Measurements from ENCODE around the gene SFTA2. TPM values are rescaled to one million over a fixed set of nuclear protein-coding genes. Genes with fewer than 3 reads are reported as not detected.

SFTA2 gene
- total RNA-seq (2021) (not detected in 2 replicates), Bru-seq, nascent RNA (percentile 12 among the genes with signal in this experiment), BruChase-seq, experiment 1, labeled RNA remaining after a 2-hour chase (percentile 5 among the genes with signal in this experiment), BruChase-seq, experiment 2, labeled RNA remaining after a 6-hour chase (not detected)
- long read RNA-seq = 0 reads

GRCh38 chr6:30931969-30932645, at the start of gene SFTA2:
TSS of gene SFTA2 (minus strand) at chr6:30932170. CDS start at chr6:30932096, 74 bp downstream.
- ChIA-PET POLR2A (ENCODE audit: low non-redundant PET) (no interaction called here), CTCF (no interaction called here)
- Histone ChIP-seq H3K36me3 (ENCODE audit: insufficient read depth, low read length, poor library complexity, severe bottlenecking) (no peaks in the 10 kb centered on the region), H3K9me3 (ENCODE audit: low read depth, low read length, poor library complexity, severe bottlenecking) (no peaks in the 10 kb centered on the region), H3K27me3 (replicated peaks; ENCODE audit: insufficient read depth, low read depth, low read length, poor library complexity) (no peaks in the 10 kb centered on the region), H3K27ac (ENCODE audit: low read depth, low read length, poor library complexity, severe bottlenecking) (no peak within 1 kb of the TSS), H3K4me1 (ENCODE audit: insufficient read depth, low read length, poor library complexity, severe bottlenecking) (peaks cover 5% of the 10 kb centered on the region), H3K4me3 (ENCODE audit: low read depth, low read length, poor library complexity, severe bottlenecking) (no peak within 1 kb of the TSS)
- intact Hi-C loops (cut with micrococcal nuclease; ENCODE audit: unreplicated experiment) = no loop called here
- no peak for DNase-seq (ENCODE audit: low spot score)
- BruUV-seq (replicated peaks) = no TSS peak
- TF ChIP-seq, protein P1, sequence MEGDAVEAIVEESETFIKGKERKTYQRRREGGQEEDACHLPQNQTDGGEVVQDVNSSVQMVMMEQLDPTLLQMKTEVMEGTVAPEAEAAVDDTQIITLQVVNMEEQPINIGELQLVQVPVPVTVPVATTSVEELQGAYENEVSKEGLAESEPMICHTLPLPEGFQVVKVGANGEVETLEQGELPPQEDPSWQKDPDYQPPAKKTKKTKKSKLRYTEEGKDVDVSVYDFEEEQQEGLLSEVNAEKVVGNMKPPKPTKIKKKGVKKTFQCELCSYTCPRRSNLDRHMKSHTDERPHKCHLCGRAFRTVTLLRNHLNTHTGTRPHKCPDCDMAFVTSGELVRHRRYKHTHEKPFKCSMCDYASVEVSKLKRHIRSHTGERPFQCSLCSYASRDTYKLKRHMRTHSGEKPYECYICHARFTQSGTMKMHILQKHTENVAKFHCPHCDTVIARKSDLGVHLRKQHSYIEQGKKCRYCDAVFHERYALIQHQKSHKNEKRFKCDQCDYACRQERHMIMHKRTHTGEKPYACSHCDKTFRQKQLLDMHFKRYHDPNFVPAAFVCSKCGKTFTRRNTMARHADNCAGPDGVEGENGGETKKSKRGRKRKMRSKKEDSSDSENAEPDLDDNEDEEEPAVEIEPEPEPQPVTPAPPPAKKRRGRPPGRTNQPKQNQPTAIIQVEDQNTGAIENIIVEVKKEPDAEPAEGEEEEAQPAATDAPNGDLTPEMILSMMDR (conservative IDR thresholded peaks at IDR 0.05; ENCODE audit: low read depth, low read length) = no peak
- no peak for TF ChIP-seq EZH2 (IDR thresholded peaks at IDR 0.05; ENCODE audit: borderline replicate concordance, low read depth, low read length, poor library complexity, severe bottlenecking)

DNA sequence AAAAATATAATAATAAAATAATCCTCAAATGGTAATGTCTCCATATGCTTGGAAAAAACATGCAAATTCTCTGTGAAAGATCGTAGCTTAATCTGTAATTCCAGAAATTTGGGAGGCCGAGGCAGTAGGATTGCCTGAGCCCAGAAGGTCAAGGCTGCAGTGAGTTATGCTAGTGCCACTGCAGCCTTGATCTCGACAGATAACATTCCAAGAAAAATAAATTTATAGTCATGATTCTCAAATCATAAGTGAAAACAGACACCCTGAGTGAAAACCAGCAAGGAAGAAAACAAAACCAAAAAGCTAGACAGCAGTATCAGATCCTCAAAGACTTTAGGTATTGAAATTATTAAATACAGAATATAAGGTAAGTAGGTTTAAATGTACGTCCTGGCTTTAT, 47.7 kb upstream of the SFTA2 start:
- Histone ChIP-seq H3K4me1 (ENCODE audit: insufficient read depth, low read length, poor library complexity, severe bottlenecking) (peaks cover 11% of the 10 kb centered on the region), H3K9me3 (ENCODE audit: low read depth, low read length, poor library complexity, severe bottlenecking) (no peaks in the 10 kb centered on the region), H3K4me3 (ENCODE audit: low read depth, low read length, poor library complexity, severe bottlenecking) (no peak overlapping the region), H3K27ac (ENCODE audit: low read depth, low read length, poor library complexity, severe bottlenecking) (no peak overlapping the region), H3K27me3 (replicated peaks; ENCODE audit: insufficient read depth, low read depth, low read length, poor library complexity) (no peaks in the 10 kb centered on the region), H3K36me3 (ENCODE audit: insufficient read depth, low read length, poor library complexity, severe bottlenecking) (no peaks in the 10 kb centered on the region)
- intact Hi-C loops (cut with micrococcal nuclease; ENCODE audit: unreplicated experiment) = no loop called here
- ChIA-PET POLR2A (ENCODE audit: low non-redundant PET) (no interaction called here), CTCF (no interaction called here)
- BruUV-seq (replicated peaks) = no TSS peak
- no peak for DNase-seq (ENCODE audit: low spot score)
- TF ChIP-seq EZH2 (IDR thresholded peaks at IDR 0.05; ENCODE audit: borderline replicate concordance, low read depth, low read length, poor library complexity, severe bottlenecking) = no peak
- TF ChIP-seq, protein P1 (conservative IDR thresholded peaks at IDR 0.05; ENCODE audit: low read depth, low read length) = no peak

DNA sequence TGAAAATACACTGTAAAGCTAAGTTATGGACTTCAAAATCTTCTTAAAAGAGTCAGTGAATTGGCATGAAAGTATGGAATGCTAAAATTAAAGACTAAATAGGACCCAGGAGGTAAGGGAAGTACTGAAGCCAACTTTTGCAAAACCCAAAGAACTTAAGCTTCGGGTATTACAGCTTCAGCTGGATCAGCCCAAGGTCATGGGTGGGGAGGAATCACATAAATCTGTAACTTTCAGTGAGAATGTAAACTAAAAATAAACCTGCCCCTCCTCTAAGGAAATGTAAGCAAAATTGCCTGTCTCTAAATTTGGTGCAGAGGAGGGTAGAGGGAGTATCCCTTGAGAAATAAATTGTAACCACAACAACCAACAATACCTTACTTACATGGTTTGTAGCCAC, 47.2 kb upstream of the SFTA2 start:
- Histone ChIP-seq H3K27ac (ENCODE audit: low read depth, low read length, poor library complexity, severe bottlenecking) (no peak overlapping the region), H3K9me3 (ENCODE audit: low read depth, low read length, poor library complexity, severe bottlenecking) (no peaks in the 10 kb centered on the region), H3K4me3 (ENCODE audit: low read depth, low read length, poor library complexity, severe bottlenecking) (no peak overlapping the region), H3K4me1 (ENCODE audit: insufficient read depth, low read length, poor library complexity, severe bottlenecking) (peaks cover 11% of the 10 kb centered on the region), H3K36me3 (ENCODE audit: insufficient read depth, low read length, poor library complexity, severe bottlenecking) (no peaks in the 10 kb centered on the region), H3K27me3 (replicated peaks; ENCODE audit: insufficient read depth, low read depth, low read length, poor library complexity) (no peaks in the 10 kb centered on the region)
- TF ChIP-seq EZH2 (IDR thresholded peaks at IDR 0.05; ENCODE audit: borderline replicate concordance, low read depth, low read length, poor library complexity, severe bottlenecking) = no peak
- TF ChIP-seq, protein P1 (conservative IDR thresholded peaks at IDR 0.05; ENCODE audit: low read depth, low read length) = no peak
- DNase-seq (ENCODE audit: low spot score) = no peak
- ChIA-PET CTCF (no interaction called here), POLR2A (ENCODE audit: low non-redundant PET) (no interaction called here)
- no TSS peak for BruUV-seq (replicated peaks)
- intact Hi-C loops (cut with micrococcal nuclease; ENCODE audit: unreplicated experiment) = no loop called here

Measured in A673 (cell line).